UCSD-AML1 (cell line): ENCODE measurements around the gene SLC35B4.
"Not testable (repeated sequence)": the region's sequence is repeated elsewhere in the genome, so short reads cannot be mapped to it uniquely, and the experiment has no call there.

Experiments
- DNase-seq: peaks from one replicate; lab custom pipeline; 2025; ENCODE audit not compliant: unreplicated experiment; lab: John Stamatoyannopoulos, UW

SLC35B4 gene

DNA sequence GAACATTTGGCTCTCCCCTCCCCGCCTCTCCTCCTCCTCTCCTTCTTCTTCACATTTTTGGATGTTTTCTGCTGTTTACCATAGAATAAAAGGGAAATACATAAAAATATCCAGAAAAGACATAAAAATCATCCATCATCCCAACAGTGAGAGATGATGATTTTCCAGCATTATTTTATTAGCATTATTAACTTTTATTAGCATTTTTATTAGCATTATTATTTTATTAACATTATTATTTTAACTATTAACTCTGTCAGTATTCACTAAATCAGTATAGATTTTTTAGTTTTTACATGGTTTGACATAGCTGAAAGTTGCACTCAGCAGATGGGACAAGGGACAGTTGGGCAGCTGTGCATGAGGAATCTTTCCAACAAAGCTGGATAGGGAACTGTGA lies 16.2 kb upstream of the SLC35B4 start:
- DNase-seq = no peak

DNA sequence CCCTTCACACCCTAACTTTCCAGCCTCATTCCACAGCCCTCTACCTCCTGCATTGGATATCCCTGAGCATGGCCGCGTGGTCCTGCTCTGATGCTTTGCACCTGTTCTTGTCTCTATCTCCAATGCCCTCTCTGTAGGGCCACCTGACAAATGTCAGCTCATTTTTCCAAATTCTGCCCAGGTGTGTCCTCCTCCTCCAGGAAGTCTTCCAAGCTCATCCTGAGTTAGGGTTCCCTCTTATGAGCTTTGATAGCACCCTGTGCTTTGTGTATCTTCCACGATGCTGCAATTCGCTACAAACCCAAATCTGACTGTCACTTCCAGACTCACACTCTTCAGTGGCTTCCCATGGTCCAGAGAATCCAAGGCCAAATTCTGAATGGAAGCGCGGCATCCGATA lies 14.7 kb upstream of the SLC35B4 start:
- no peak for DNase-seq

GRCh38 chr7:134330974-134331373 lies 14.2 kb upstream of the SLC35B4 start:
- no peak for DNase-seq

DNA sequence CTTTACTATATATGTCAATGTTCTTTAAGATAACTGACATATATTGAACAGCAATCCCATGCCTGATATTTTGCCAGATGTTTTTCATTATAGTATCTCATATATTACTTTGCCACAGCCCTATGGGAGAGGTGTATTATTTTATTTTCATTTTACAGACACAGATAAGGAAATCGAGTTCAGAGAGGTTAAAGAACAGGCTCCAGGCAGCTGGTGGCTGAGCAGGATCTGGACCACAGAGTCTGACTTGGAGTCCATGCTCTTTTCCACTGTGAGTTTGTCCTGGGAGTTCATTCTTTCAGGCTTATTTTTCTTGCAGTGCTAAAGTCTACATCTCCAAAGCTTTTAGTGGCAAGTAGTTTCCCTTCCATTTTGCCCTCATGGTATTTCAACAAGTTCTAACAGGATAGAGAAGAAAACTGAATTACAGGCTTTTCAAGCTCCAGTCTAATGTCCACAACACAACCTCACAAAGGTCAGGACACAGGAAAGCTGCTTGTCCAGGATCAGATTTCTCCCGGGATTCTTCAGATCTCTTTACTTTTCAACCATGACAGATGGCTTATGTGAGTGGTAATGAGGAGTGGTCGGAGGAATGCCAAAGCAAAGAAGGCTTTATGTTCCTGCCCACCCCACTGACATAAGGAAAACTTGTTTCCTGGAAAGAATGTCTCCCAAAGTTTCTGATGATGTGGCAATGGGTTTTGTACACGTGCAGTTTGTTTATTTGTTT lies 13.1 kb upstream of the SLC35B4 start:
- DNase-seq = no peak

DNA sequence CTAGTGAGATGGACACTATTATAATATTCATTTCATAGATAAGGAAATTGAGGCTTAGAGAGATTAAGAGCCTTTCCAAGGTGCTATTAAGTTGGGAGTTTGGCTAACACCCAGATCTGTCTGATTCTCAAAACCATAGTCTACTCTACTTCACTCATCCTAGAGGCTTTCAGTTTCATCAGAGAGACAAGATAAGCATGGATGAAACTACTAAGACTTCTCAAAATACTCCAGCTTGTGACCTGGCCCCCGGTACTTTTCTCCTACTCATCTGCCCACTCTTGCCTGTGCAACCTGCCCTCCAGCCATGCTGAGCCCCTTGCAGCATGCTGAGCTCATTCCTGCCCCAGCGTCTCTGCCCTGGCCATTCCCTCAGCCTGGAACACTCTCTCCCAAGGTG lies 12.2 kb upstream of the SLC35B4 start:
- no peak for DNase-seq

- peak; percentile 21 for DNase-seq
These were observed 11.2 kb upstream of the SLC35B4 start for GRCh38 chr7:134327896-134328295.

DNA sequence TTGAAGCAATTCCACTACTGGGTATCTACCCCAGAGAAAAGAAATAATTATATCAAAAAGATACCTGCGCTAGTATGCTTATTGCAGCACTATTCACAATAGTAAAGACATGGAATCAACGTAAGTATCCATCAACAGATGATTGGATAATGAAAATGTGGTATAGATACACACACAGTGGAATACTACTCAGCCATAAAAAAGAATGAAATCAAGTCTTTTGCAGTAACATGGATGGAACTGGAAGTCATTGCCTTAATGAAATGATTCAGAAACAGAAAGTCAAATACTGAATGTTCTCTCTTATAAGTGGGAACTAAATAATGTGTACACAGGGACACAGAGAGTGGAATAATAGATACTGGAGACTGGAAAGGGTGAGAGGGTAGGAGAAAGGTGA lies 7.4 kb upstream of the SLC35B4 start:
- DNase-seq = no peak

DNA sequence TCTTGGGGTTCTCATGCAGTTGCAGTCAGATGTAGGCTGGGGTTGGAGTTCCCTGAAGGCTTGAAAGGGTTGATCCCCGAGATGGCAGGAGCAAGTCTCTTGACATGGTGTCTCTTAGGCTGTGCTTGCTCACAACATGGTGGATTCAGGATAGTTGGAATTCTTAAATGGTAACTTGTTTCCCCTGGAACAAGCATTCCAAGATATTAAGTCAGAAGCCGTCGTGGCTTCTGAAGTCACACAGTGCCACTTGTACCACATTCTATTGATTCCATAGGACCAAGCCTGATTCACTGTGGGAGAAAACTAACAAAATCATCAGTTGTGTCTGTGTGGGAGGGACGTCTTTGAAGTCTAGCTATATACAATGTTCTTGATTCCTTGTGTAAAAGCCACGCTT lies 3.5 kb upstream of the SLC35B4 start:
- DNase-seq = no peak

DNA sequence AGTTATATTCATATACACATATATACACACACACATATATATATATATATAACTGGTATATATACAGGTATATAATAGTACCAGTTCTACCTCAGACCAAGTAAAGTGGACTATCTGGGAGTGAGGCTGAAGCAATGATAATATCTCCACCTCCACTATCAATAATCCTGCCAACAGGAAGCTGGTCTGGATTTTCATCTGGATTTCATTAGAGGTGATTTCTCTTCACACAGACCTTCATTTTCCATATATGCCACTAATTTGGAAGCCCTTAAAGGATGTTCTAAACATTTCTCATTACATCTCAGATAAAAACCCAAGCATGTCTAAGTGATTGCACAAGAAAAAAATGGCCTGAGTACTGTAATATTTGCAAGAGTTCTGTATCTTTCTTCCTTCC lies 1.7 kb upstream of the SLC35B4 start:
- DNase-seq = no peak

GRCh38 chr7:134317434-134317833 lies 704 bp upstream of the SLC35B4 start:
- no peak for DNase-seq

- no peak for DNase-seq
These were observed 821 bp downstream of the SLC35B4 start for GRCh38 chr7:134315679-134316538.

GRCh38 chr7:134313543-134313942 lies 3.2 kb downstream of the SLC35B4 start:
- DNase-seq = no peak

- DNase-seq = no peak
These were observed 4.0 kb downstream of the SLC35B4 start for GRCh38 chr7:134312717-134313116.

GRCh38 chr7:134311807-134312206 lies 4.9 kb downstream of the SLC35B4 start:
- no peak for DNase-seq

DNA sequence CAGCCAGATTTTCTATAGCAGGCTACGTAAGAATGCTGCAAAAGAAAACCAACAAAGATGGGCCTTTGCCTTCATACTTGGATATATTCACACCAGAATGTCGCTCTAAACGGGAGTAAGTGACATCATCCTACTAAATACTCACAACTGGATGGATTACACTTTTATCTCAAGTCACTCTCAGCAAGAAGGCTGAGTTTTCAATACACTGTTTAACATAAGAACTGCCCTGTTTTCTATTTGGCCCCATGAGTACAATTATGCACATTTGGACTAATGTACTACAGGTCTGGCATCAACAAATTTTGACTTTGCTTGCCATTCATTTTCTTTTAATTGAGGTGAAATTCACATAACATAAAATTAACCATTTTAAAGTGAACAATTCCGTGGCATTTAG lies 8.2 kb downstream of the SLC35B4 start:
- DNase-seq = no peak

DNA sequence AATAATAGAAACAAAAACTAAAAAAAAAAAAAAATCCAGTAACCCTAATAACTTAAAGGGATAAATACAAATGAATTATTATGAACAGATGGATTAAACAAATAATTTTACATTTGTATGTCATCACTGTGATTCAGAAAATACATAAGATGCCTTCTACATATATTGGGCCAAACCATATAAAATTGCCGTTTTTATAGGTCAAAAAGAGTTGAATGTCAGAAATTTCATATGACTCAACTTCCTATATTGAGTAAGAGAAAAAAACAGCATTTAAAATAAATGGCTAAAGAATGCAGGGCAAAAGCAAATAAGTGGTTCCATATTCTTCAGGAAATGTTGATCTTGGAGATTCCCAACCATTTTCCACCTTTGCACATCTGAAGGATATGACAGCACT lies 9.4 kb downstream of the SLC35B4 start:
- DNase-seq = no peak

GRCh38 chr7:134302120-134302519 lies 14.6 kb downstream of the SLC35B4 start:
- DNase-seq = no peak

- DNase-seq = no peak
These were observed 15.1 kb downstream of the SLC35B4 start for GRCh38 chr7:134301592-134301991.

GRCh38 chr7:134300988-134301387 lies 15.7 kb downstream of the SLC35B4 start:
- no peak for DNase-seq

- DNase-seq = no peak
These were observed 17.6 kb downstream of the SLC35B4 start for GRCh38 chr7:134298902-134299683.

- no peak for DNase-seq
These were observed 19.2 kb downstream of the SLC35B4 start for GRCh38 chr7:134297489-134297888.

DNA sequence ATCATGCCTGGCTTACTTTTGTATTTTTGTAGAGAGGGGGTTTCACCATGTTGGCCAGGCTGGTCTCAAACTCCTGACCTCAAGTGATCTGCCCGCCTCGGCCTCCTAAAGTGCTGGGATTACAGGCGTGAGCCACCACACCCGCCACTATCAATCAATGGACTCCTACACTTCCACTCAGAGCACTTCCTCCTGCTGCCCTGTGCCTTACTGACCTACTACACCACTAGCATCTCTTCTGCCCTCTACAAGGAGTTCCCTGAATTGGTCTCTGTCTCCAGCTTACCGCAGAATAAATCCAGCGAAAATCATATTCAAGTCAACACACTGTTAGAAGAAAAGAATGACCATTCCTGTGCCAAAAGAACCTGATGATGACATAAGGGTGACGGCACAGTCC lies 20.7 kb downstream of the SLC35B4 start:
- not testable (repeated sequence) for DNase-seq
